ENCODE measurements around the gene GPRC5B. TPM values are rescaled to one million over a fixed set of nuclear protein-coding genes. Genes with fewer than 3 reads are reported as not detected.

Gene GPRC5B
- total RNA-seq, 1 donor from 2014 or later, result 21.1 TPM

DNA sequence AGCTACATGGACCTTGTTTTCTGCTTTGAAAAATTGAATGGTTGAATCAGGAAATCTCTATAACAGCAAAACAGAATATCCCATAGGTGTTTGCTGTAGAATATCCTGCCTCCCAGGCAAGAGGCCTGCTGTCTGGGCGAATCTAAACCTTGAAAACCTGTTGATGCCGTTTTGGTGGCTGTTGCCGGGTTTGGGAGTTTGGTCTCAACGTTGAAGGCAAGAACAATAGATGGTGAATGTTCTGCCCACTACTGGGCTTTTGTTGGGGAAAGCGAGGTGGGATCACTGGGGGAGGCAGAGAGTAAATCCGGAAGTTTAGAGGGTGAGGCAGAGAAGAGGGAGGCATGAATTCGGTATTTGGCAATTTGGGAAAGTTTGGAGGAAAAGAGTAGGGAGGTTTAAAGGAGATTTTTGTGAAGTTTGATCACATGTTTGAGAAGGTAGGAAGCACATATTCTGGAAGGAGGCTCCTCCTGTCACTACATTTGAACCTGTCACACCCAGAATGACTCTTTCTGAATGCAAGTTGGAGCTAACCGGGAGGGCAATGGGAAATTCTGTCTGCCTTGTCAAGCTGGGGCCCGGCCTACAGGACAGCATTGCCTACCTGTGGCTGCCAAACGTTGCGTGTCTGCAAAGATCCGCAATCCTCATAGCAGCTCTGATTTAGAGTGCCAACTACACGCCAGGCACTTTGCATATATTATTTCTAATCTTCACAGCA, 46.5 kb downstream of the GPRC5B start:
- intact Hi-C loops (cut with DNase I), result no loop called here
- no peak overlapping the region for H3K27ac ChIP-seq
- no peaks in the 10 kb centered on the region for H3K27me3 ChIP-seq
- no peak for DNase-seq
- no peak for ATAC-seq
- peaks cover 2% of the 10 kb centered on the region for H3K4me1 ChIP-seq
- H3K9me3 ChIP-seq, result no peaks in the 10 kb centered on the region
- TF ChIP-seq, protein P1, sequence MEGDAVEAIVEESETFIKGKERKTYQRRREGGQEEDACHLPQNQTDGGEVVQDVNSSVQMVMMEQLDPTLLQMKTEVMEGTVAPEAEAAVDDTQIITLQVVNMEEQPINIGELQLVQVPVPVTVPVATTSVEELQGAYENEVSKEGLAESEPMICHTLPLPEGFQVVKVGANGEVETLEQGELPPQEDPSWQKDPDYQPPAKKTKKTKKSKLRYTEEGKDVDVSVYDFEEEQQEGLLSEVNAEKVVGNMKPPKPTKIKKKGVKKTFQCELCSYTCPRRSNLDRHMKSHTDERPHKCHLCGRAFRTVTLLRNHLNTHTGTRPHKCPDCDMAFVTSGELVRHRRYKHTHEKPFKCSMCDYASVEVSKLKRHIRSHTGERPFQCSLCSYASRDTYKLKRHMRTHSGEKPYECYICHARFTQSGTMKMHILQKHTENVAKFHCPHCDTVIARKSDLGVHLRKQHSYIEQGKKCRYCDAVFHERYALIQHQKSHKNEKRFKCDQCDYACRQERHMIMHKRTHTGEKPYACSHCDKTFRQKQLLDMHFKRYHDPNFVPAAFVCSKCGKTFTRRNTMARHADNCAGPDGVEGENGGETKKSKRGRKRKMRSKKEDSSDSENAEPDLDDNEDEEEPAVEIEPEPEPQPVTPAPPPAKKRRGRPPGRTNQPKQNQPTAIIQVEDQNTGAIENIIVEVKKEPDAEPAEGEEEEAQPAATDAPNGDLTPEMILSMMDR (IDR thresholded peaks at IDR 0.05), result no peak
- no peak overlapping the region for H3K4me3 ChIP-seq
- no peaks in the 10 kb centered on the region for H3K36me3 ChIP-seq

DNA sequence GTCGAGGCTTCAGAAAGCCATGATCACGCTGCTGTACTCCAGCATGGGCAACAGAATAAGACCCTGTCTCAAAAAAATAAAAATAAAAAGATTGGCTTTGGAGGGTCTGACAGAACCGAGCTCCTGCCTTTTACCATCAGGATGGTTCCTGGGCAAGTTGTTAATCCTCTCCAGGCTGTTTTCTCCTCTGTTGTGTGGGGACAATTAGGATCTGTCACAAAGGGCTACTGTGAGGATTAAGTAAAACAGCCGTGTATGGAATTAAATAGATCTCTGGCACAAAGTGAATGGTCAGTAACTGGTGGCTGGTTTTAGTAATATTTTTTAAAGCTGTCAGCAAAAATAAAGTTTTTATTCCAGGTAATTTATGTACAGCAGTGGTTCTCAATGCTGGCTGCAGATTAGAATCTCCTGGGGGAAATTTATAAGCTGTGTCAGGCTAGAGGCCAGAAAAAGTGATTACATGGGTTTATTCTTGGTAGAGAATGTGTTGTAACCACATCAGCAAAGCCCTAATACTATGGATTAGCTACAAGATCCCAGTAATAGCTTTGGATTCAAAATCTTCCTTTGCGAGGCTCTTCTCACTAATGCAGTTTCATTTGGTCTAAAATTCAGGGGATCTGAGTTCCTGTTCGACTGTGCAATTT, 47.2 kb downstream of the GPRC5B start:
- H3K4me1 ChIP-seq, result peaks cover 2% of the 10 kb centered on the region
- TF ChIP-seq, protein P1 (IDR thresholded peaks at IDR 0.05), result no peak
- H3K4me3 ChIP-seq, result no peak overlapping the region
- intact Hi-C loops (cut with DNase I), result no loop called here
- DNase-seq (no peak), ATAC-seq (no peak)
- no peaks in the 10 kb centered on the region for H3K27me3 ChIP-seq
- no peak overlapping the region for H3K27ac ChIP-seq
- no peaks in the 10 kb centered on the region for H3K9me3 ChIP-seq
- H3K36me3 ChIP-seq, result no peaks in the 10 kb centered on the region

DNA sequence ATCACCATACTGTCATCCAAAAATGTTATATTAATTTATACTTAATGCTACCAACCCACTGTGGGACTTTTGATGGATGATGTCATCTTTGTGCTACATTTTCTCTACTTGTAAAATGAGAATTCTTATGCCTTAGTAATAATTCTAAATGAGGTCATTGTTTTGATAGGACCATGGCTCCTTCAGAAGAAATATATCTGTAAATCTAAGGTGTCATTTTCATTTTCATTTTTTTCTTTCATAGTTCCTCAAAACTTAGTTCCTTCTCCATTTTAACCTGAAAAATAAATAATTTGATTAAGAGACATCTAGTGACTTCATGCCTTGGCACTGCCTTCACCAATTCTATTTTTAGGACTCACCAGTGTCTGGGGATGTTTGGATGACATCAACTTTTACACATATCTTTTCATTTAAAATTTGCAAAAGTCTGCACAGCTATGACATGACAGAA, 48.7 kb downstream of the GPRC5B start:
- H3K27me3 ChIP-seq, result no peaks in the 10 kb centered on the region
- H3K36me3 ChIP-seq, result no peaks in the 10 kb centered on the region
- ATAC-seq (no peak), DNase-seq (no peak)
- no peak overlapping the region for H3K27ac ChIP-seq
- no peaks in the 10 kb centered on the region for H3K9me3 ChIP-seq
- no peak overlapping the region for H3K4me3 ChIP-seq
- TF ChIP-seq, protein P1 (IDR thresholded peaks at IDR 0.05), result no peak
- H3K4me1 ChIP-seq, result peaks cover under 1% of the 10 kb centered on the region
- intact Hi-C loops (cut with DNase I), result no loop called here

DNA sequence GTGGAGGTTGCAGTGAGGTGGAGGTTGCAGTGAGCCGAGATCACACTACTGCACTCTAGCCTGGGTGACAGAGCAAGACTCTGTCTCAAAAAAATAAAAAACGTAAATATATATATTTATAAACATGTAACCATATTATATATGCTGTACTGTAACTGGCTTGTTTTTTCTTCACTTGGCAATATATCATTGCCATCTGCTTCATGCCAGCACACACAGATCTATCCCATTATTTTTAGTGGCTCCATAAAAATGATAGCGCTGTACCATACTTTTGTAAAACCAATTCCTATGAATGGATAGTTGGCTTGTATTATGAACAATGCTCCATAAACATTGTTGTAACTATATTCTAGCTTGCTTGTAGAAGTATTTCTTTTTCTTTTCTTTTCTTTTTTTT, 49.5 kb downstream of the GPRC5B start:
- Histone ChIP-seq H3K4me1 (no peaks in the 10 kb centered on the region), H3K27ac (no peak overlapping the region), H3K9me3 (no peaks in the 10 kb centered on the region), H3K4me3 (no peak overlapping the region), H3K36me3 (no peaks in the 10 kb centered on the region), H3K27me3 (no peaks in the 10 kb centered on the region)
- ATAC-seq (no peak), DNase-seq (no peak)
- intact Hi-C loops (cut with DNase I), result no loop called here
- TF ChIP-seq, protein P1 (IDR thresholded peaks at IDR 0.05), result no peak

DNA sequence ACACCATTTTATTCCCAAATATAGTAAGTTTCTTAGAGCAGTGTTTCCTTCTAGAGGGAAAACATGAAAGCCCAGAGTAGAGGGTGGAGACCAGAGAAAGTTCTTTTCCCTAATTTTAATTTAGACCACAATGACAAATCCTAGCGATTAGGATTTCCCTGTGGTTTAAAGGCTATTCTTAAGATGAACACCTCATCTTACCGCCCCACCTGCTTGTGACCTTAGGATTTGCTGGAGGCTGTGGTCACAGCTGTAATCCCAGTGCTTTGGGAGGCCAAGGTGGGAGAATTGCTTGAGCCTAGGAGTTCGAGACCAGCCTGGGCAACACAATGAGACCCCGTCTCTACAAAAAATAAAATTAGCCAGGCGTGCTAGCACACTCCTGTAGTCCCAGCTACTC, 51.1 kb downstream of the GPRC5B start:
- Histone ChIP-seq H3K27ac (no peak overlapping the region), H3K4me1 (no peaks in the 10 kb centered on the region), H3K4me3 (no peak overlapping the region), H3K27me3 (no peaks in the 10 kb centered on the region), H3K36me3 (no peaks in the 10 kb centered on the region), H3K9me3 (no peaks in the 10 kb centered on the region)
- intact Hi-C loops (cut with DNase I), result no loop called here
- ATAC-seq (no peak), DNase-seq (no peak)
- TF ChIP-seq, protein P1 (IDR thresholded peaks at IDR 0.05), result no peak
